Measurements from ENCODE around the gene CFAP221. TPM values are rescaled to one million over a fixed set of nuclear protein-coding genes. Genes with fewer than 3 reads are reported as not detected.

Gene CFAP221
- total RNA-seq, 1 experiment from 2014 or later = 0.20 TPM

GRCh38 chr2:119638685-119639554 is 94.7 kb downstream of the CFAP221 start:
- Histone ChIP-seq H4K91ac (ENCODE audit: insufficient read length, low read depth, low read length) (no peak overlapping the region), H3K4ac (ENCODE audit: low read depth, low read length) (no peak overlapping the region), H2BK5ac (ENCODE audit: insufficient read length, low read length) (no peak overlapping the region), H3K23ac (ENCODE audit: insufficient read length, low read depth, low read length) (no peak overlapping the region), H3K56ac (ENCODE audit: insufficient read length, low read depth, low read length) (no peak overlapping the region), H2AFZ (ENCODE audit: low read length) (no peak overlapping the region), H3K9ac (ENCODE audit: extremely low read depth, insufficient read length, low read length) (no peak overlapping the region), H2BK120ac (ENCODE audit: low read depth, low read length, poor library complexity, severe bottlenecking) (no peak overlapping the region), H3K14ac (ENCODE audit: insufficient read depth, low read length) (no peak overlapping the region; the same call in 1 of the 2 replicates), H3K23me2 (ENCODE audit: insufficient read length, low read depth, low read length, poor library complexity, severe bottlenecking) (no peaks in the 10 kb centered on the region), H3K4me2 (ENCODE audit: insufficient read depth, insufficient read length, low read length) (no peak overlapping the region), H2BK12ac (ENCODE audit: insufficient read length, low read depth, low read length) (no peak overlapping the region), H3K4me1 (ENCODE audit: insufficient read depth, low read length) (no peaks in the 10 kb centered on the region; the same call in 1 of the 2 replicates), H3K9me3 (ENCODE audit: control insufficient read depth, low read depth, low read length) (no peaks in the 10 kb centered on the region), H4K5ac (ENCODE audit: insufficient read length, low read depth, low read length) (no peak overlapping the region), H3T11ph (ENCODE audit: low read length) (no peak overlapping the region), H2AK5ac (ENCODE audit: insufficient read length, low read length) (no peak overlapping the region), H3K79me2 (ENCODE audit: insufficient read depth, low read length) (no peaks in the 10 kb centered on the region), H3K27ac (ENCODE audit: insufficient read length, low read depth, low read length) (no peak overlapping the region), H3K27me3 (ENCODE audit: insufficient read depth, low read length) (no peaks in the 10 kb centered on the region), H3K79me1 (ENCODE audit: insufficient read depth, low read depth, low read length, poor library complexity, severe bottlenecking) (no peaks in the 10 kb centered on the region), H4K8ac (replicated peaks; ENCODE audit: insufficient read length, low read depth, low read length) (no peak overlapping the region), H3K18ac (ENCODE audit: insufficient read length, low read depth, low read length) (no peak overlapping the region), H2BK20ac (ENCODE audit: low read depth, low read length, poor library complexity, severe bottlenecking) (no peak overlapping the region), H2BK15ac (ENCODE audit: low read depth, low read length) (no peak overlapping the region), H4K20me1 (ENCODE audit: control insufficient read depth, insufficient read depth, insufficient read length) (no peaks in the 10 kb centered on the region)
- peaks cover 12 to 15% of the 10 kb centered on the region in 2 experiments for H3K4me1 Mint-ChIP-seq
- peak; percentile 50 for DNase-seq
- peaks cover 0 to 6% of the 10 kb centered on the region in 2 experiments; a peak in 1 of 5 replicates for H3K9me3 Mint-ChIP-seq
- H3K36me3 Mint-ChIP-seq (ENCODE audit: insufficient read depth in 1 of 3, low read depth in 3 of 3) = no peaks in the 10 kb centered on the region
- no peak overlapping the region; a peak in 1 of 7 replicates for H3K27ac Mint-ChIP-seq
- H3K27me3 Mint-ChIP-seq (ENCODE audit: low read depth) = peaks cover 33% of the 10 kb centered on the region
- TF ChIP-seq, protein P1, sequence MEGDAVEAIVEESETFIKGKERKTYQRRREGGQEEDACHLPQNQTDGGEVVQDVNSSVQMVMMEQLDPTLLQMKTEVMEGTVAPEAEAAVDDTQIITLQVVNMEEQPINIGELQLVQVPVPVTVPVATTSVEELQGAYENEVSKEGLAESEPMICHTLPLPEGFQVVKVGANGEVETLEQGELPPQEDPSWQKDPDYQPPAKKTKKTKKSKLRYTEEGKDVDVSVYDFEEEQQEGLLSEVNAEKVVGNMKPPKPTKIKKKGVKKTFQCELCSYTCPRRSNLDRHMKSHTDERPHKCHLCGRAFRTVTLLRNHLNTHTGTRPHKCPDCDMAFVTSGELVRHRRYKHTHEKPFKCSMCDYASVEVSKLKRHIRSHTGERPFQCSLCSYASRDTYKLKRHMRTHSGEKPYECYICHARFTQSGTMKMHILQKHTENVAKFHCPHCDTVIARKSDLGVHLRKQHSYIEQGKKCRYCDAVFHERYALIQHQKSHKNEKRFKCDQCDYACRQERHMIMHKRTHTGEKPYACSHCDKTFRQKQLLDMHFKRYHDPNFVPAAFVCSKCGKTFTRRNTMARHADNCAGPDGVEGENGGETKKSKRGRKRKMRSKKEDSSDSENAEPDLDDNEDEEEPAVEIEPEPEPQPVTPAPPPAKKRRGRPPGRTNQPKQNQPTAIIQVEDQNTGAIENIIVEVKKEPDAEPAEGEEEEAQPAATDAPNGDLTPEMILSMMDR (conservative IDR thresholded peaks at IDR 0.05) = no peak
- H3K4me3 Mint-ChIP-seq = 0 out of 5 replicates have a peak overlapping the region, but pooled peaks of 1 of the 2 experiments have one; percentile 49
- WGBS (ENCODE audit: extremely low coverage, insufficient read length, low lambda C conversion rate) = no CpG with 5 or more reads among the region's 19 CpGs

Data from H9 (cell line).